Smooth muscle cell (in vitro differentiated cells): ENCODE data around the gene ARHGAP6. TPM values are rescaled to one million over a fixed set of nuclear protein-coding genes. Genes with fewer than 3 reads are reported as not detected.

Source experiments
- DNase-seq: peaks from one replicate; lab custom pipeline; 2025; ENCODE audit not compliant: unreplicated experiment; lab: John Stamatoyannopoulos, UW
- H2AFZ ChIP-seq: fragments of 200-600 bp; sonication (generic); 2 replicates; pipeline ENCODE4 v1.6.0; 2016; ENCODE audit warnings: antibody characterized with exemption, low read depth, mild to moderate bottlenecking
- H3F3A ChIP-seq: fragments of 200-600 bp; sonication (generic); 2 replicates; pipeline ENCODE4 v1.6.0; 2017; ENCODE audit warnings: antibody characterized with exemption, low read depth
- H3K27ac ChIP-seq: fragments of 200-600 bp; sonication (generic); 2 replicates; pipeline ENCODE4 v1.5.1; 2016; ENCODE audit warnings: low read depth, mild to moderate bottlenecking
- H3K27me3 ChIP-seq: fragments of 200-600 bp; sonication (generic); 2 replicates; pipeline ENCODE4 v1.6.1; 2016; ENCODE audit warnings: low read depth, mild to moderate bottlenecking
- H3K36me3 ChIP-seq: fragments of 200-600 bp; sonication (generic); 2 replicates; pipeline ENCODE4 v1.5.1; 2016; ENCODE audit warnings: low read depth
- H3K4me1 ChIP-seq: fragments of 200-600 bp; sonication (generic); 2 replicates; pipeline ENCODE4 v1.5.1; 2016; ENCODE audit warnings: low read depth
- H3K4me2 ChIP-seq: fragments of 200-600 bp; sonication (generic); 2 replicates; pipeline ENCODE4 v1.6.0; 2016; ENCODE audit warnings: mild to moderate bottlenecking
- H3K4me3 ChIP-seq: fragments of 200-600 bp; sonication (generic); 2 replicates; pipeline ENCODE4 v1.5.1; 2016; ENCODE audit warnings: mild to moderate bottlenecking
- H3K79me2 ChIP-seq: fragments of 200-600 bp; sonication (generic); 2 replicates; pipeline ENCODE4 v1.6.0; 2016; ENCODE audit warnings: low read depth, mild to moderate bottlenecking
- H3K9ac ChIP-seq: fragments of 200-600 bp; sonication (generic); 2 replicates; pipeline ENCODE4 v1.6.0; 2016; ENCODE audit warnings: low read depth
- H3K9me3 ChIP-seq: fragments of 200-600 bp; sonication (generic); replicated peaks from 2 replicates; pipeline ENCODE4 v1.5.1; 2016; ENCODE audit warnings: low read depth
- H4K20me1 ChIP-seq: fragments of 200-600 bp; sonication (generic); 2 replicates; pipeline ENCODE4 v1.6.0; 2016; ENCODE audit warnings: low read depth
- WGBS: methylation state at CpG from one replicate; pipeline ENCODE4 v1.1.7; 2016; ENCODE audit warnings: low lambda C conversion rate; 5-methylcytosine and 5-hydroxymethylcytosine counted together
- polyA plus RNA-seq: library from polyadenylated mRNA; unstranded; fragments of >200 nt; fragmentation: Nextera tagmentation; extraction: Ambion mirVana; gene quantifications from 2 replicates; pipeline ENCODE4 v1.2.1, GENCODE V29; 2016
- total RNA-seq: library from RNA; depleted of rRNA; stranded (reverse); fragments of >200 nt; gene quantifications from 2 replicates; pipeline ENCODE4 v1.2.3, GENCODE V29; 2014
- TF ChIP-seq, protein P1 (sequence below): fragments of 200-600 bp; sonication (generic); IDR thresholded peaks from 2 replicates; pipeline ENCODE4 v1.5.1; 2017; ENCODE audit warnings: borderline replicate concordance, mild to moderate bottlenecking, antibody characterized with exemption; ENCODE audit not compliant: insufficient read depth, poor library complexity, severe bottlenecking

ARHGAP6 gene
- total and polyA plus RNA-seq, 2 experiments from 2014 or later: 0.55 to 0.90 TPM

DNA sequence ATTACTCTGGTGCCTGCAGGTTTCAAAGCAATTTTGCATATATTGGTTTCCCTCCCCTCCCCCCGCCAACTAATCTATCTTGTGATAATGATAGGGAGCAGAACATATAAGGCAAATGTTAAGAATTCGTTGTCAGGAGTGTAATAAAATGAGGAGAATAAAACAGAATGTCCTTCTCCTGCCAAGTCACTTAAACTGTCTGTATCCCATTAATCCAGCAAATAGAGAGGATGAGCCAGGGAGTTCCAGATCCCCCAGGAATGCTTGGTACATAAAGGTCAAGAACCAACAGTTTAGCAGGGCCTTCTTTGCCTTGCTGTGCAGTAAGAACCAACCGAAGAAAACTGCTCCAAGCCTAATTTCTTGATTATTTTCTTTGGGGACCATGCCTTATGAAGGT, 231.1 kb downstream of the ARHGAP6 start:
- H3K9ac ChIP-seq: no peak overlapping the region
- 43% methylated on average over 3 of the region's 3 CpGs for WGBS
- H3K4me2 ChIP-seq: no peak overlapping the region
- DNase-seq: no peak
- H3K9me3 ChIP-seq: no peaks in the 10 kb centered on the region
- no peak overlapping the region for H2AFZ ChIP-seq
- no peaks in the 10 kb centered on the region for H3F3A ChIP-seq
- TF ChIP-seq, protein P1, sequence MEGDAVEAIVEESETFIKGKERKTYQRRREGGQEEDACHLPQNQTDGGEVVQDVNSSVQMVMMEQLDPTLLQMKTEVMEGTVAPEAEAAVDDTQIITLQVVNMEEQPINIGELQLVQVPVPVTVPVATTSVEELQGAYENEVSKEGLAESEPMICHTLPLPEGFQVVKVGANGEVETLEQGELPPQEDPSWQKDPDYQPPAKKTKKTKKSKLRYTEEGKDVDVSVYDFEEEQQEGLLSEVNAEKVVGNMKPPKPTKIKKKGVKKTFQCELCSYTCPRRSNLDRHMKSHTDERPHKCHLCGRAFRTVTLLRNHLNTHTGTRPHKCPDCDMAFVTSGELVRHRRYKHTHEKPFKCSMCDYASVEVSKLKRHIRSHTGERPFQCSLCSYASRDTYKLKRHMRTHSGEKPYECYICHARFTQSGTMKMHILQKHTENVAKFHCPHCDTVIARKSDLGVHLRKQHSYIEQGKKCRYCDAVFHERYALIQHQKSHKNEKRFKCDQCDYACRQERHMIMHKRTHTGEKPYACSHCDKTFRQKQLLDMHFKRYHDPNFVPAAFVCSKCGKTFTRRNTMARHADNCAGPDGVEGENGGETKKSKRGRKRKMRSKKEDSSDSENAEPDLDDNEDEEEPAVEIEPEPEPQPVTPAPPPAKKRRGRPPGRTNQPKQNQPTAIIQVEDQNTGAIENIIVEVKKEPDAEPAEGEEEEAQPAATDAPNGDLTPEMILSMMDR: no peak
- no peaks in the 10 kb centered on the region for H3K4me1 ChIP-seq
- H3K36me3 ChIP-seq: no peaks in the 10 kb centered on the region
- H3K4me3 ChIP-seq: no peak overlapping the region
- H3K27me3 ChIP-seq: no peaks in the 10 kb centered on the region
- no peaks in the 10 kb centered on the region for H3K79me2 ChIP-seq
- H3K27ac ChIP-seq: no peak overlapping the region
- no peaks in the 10 kb centered on the region for H4K20me1 ChIP-seq

DNA sequence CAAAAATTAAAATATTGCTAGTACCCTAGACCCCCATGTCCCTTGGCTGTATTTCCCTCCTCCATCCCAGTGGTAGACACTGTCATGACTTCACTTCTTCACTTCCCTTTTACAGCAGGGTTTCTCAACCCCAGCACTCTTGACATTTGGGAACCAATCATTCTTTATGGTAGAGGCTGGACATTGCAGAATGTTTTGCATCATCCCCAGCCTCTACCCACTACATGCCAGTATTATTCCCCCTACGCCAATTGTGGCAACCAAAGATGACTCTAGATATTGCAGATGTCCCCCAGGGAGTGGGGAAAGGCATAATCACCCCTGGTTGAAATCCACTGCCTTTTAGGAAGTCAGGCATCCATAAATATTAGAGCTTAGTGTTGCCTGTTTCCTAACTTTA, 233.9 kb downstream of the ARHGAP6 start:
- Histone ChIP-seq H3K4me3 (no peak overlapping the region), H4K20me1 (no peaks in the 10 kb centered on the region), H2AFZ (no peak overlapping the region), H3K36me3 (no peaks in the 10 kb centered on the region), H3K27me3 (peaks cover 12% of the 10 kb centered on the region), H3F3A (no peaks in the 10 kb centered on the region), H3K4me2 (no peak overlapping the region), H3K9ac (no peak overlapping the region), H3K79me2 (no peaks in the 10 kb centered on the region), H3K9me3 (no peaks in the 10 kb centered on the region), H3K4me1 (no peaks in the 10 kb centered on the region), H3K27ac (no peak overlapping the region)
- TF ChIP-seq, protein P1: no peak
- WGBS: 33% methylated on average over 1 of the region's 1 CpG
- DNase-seq: no peak

DNA sequence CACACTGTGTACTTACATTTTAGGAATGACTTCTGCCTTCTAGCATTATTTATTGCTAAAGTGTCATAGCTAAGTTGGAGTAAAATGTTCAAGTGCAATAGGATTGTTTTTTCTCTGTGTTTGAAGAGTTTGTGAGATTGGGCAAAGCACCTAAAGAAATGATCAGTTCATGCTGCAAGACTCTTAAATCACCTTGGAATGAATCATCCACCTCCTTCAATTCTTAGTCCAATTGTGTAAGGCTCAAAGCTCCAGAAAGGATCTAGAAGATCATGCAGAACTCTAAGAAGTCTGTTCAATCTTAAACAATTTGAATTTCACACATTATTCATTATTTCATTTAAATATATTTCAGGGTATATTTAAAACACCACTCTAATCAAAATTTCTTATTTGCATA, 235.4 kb downstream of the ARHGAP6 start:
- no peaks in the 10 kb centered on the region for H3K36me3 ChIP-seq
- TF ChIP-seq, protein P1: no peak
- H3K4me3 ChIP-seq: no peak overlapping the region
- no peak overlapping the region for H3K27ac ChIP-seq
- DNase-seq: no peak
- no peak overlapping the region for H2AFZ ChIP-seq
- H3K9me3 ChIP-seq: no peaks in the 10 kb centered on the region
- H3K79me2 ChIP-seq: no peaks in the 10 kb centered on the region
- H3K4me1 ChIP-seq: no peaks in the 10 kb centered on the region
- no peaks in the 10 kb centered on the region for H4K20me1 ChIP-seq
- peaks cover 25% of the 10 kb centered on the region for H3K27me3 ChIP-seq
- H3F3A ChIP-seq: no peaks in the 10 kb centered on the region
- no peak overlapping the region for H3K4me2 ChIP-seq
- no peak overlapping the region for H3K9ac ChIP-seq

DNA sequence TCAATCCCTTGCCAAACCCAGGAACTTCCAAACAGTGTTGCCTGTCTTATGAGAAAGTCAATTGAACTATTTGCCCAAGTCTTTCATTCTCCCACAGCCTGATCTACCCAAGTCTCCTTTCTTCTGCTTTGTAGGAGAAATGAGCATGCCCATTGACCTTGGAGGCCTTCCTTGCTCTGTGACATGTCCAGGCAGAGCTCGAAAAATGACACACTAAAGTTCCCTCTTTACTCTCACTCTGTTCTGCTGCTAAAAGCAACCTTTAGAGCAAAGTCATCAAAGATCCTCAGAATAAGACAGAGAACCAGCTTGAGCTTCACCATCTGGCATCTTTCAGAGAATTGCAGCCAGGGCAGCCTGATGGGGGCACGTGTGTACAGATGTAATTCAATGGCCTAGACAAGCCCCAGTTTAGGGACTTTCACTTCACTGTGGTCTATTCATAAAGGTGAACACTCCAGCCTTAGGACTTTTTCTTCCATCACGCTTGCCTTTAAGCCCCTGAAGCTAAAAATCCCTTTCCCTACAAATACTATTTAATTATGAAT, 236.1 kb downstream of the ARHGAP6 start:
- TF ChIP-seq, protein P1: no peak
- Histone ChIP-seq H3K9ac (no peak overlapping the region), H3K4me2 (no peak overlapping the region), H3K79me2 (no peaks in the 10 kb centered on the region), H3K9me3 (no peaks in the 10 kb centered on the region), H3F3A (no peaks in the 10 kb centered on the region), H4K20me1 (no peaks in the 10 kb centered on the region), H3K4me1 (no peaks in the 10 kb centered on the region), H2AFZ (no peak overlapping the region), H3K27me3 (peaks cover 30% of the 10 kb centered on the region), H3K36me3 (no peaks in the 10 kb centered on the region), H3K27ac (no peak overlapping the region), H3K4me3 (no peak overlapping the region)
- 59% methylated on average over 3 of the region's 3 CpGs for WGBS
- DNase-seq: no peak
